Gastrocnemius medialis (tissue), 4 donors: ENCODE measurements around the gene PCDHGA12.
"Not testable (repeated sequence)": the region's sequence is repeated elsewhere in the genome, so short reads cannot be mapped to it uniquely, and the experiment has no call there.

Source experiments
- POLR2A ChIP-seq, 2 donors: fragments of 450-650 bp; IDR thresholded peaks; one replicate each; pipeline ENCODE4 v1.6.1; 2017; ENCODE audit warnings: antibody characterized with exemption in 2 of 2, mild to moderate bottlenecking in 2 of 2, moderate library complexity in 2 of 2
- TF ChIP-seq, protein P1 (sequence below), 5 experiments: fragments of 450-650 bp in 3 of 5; fragments of 200-600 bp in 2 of 5; sonication (generic) in 2 of 5; IDR thresholded peaks in 4 of 5; conservative IDR thresholded peaks in 1 of 5; 1 replicate in 4 of 5; 2 replicates in 1 of 5; pipeline ENCODE4 v1.5.1; 2016 to 2019; ENCODE audit warnings: antibody characterized with exemption in 5 of 5, mild to moderate bottlenecking in 3 of 5, moderate library complexity in 3 of 5

DNA sequence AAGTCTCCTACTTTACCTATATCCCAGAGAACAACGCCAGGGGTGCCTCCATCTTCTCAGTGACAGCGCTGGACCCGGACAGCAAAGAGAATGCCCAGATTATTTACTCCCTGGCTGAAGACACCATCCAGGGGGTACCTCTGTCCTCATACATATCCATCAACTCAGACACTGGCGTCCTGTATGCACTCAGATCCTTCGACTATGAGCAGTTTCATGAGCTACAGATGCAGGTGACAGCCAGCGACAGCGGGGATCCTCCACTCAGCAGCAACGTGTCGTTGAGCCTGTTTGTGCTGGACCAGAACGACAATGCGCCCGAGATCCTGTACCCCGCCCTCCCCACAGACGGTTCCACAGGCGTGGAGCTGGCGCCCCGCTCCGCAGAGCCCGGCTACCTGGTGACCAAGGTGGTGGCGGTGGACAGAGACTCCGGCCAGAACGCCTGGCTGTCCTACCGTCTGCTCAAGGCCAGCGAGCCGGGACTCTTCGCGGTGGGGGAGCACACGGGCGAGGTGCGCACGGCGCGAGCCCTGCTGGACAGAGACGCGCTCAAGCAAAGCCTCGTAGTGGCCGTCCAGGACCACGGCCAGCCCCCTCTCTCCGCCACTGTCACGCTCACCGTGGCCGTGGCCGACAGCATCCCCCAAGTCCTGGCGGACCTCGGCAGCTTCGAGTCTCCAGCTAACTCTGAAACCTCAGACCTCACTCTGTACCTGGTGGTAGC lies 15.6 kb upstream of the PCDHGA12 start:
- TF ChIP-seq, protein P1, sequence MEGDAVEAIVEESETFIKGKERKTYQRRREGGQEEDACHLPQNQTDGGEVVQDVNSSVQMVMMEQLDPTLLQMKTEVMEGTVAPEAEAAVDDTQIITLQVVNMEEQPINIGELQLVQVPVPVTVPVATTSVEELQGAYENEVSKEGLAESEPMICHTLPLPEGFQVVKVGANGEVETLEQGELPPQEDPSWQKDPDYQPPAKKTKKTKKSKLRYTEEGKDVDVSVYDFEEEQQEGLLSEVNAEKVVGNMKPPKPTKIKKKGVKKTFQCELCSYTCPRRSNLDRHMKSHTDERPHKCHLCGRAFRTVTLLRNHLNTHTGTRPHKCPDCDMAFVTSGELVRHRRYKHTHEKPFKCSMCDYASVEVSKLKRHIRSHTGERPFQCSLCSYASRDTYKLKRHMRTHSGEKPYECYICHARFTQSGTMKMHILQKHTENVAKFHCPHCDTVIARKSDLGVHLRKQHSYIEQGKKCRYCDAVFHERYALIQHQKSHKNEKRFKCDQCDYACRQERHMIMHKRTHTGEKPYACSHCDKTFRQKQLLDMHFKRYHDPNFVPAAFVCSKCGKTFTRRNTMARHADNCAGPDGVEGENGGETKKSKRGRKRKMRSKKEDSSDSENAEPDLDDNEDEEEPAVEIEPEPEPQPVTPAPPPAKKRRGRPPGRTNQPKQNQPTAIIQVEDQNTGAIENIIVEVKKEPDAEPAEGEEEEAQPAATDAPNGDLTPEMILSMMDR (IDR thresholded peaks at IDR 0.05 in 4 of 5, conservative IDR thresholded peaks at IDR 0.05 in 1 of 5), result not testable (repeated sequence)
- TF ChIP-seq POLR2A (IDR thresholded peaks at IDR 0.05), result not testable (repeated sequence)
